RPMI7951 (cell line): ENCODE data around the gene HSPBAP1. TPM values are rescaled to one million over a fixed set of nuclear protein-coding genes. Genes with fewer than 3 reads are reported as not detected.
"Not testable (repeated sequence)": the region's sequence is repeated elsewhere in the genome, so short reads cannot be mapped to it uniquely, and the experiment has no call there.

ENCODE experiments used
- DNase-seq: peaks from one replicate; pipeline ENCODE4 v3.0.0-alpha.2; 2012; ENCODE audit warnings: low read depth
- total RNA-seq: library from RNA; depleted of rRNA; stranded (reverse); fragments of >200 nt; shearing (Covaris generic); gene quantifications from 2 replicates; pipeline ENCODE4 v1.2.3, GENCODE V29; 2014

Gene HSPBAP1
- total RNA-seq, 1 experiment from 2014 or later = 6.2 TPM

GRCh38 chr3:122739172-122739571, 54.5 kb downstream of the HSPBAP1 start:
- no peak for DNase-seq

DNA sequence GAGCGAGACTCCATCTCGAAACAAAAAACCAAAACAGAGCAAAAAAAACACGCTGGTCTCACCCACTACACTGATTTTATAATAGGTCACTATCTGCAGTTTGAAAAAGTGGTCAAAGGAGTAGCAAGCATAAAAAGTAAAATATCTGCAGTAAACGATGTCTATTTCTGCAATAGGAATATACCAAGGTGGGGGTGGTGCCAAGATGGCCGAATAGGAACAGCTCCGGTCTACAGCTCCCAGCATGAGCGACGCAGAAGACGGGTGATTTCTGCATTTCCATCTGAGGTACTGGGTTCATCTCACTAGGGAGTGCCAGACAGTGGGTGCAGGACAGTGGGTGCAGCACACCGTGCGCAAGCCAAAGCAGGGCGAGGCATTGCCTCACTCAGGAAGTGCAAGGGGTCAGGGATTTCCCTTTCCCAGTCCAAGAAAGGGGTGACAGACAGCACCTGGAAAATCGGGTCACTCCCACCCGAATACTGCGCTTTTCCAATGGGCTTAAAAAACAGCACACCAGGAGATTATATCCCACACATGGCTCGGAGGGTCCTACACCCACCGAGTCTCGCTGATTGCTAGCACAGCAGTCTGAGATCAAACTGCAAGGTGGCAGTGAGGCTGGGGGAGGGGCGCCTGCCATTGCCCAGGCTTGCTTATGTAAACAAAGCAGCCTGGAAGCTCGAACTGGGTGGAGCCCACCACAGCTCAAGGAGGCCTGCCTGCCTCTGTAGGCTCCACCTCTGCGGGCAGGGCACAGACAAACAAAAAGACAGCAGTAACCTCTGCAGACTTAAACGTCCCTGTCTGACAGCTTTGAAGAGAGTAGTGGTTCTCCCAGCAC, 60.7 kb downstream of the HSPBAP1 start:
- not testable (repeated sequence) for DNase-seq

DNA sequence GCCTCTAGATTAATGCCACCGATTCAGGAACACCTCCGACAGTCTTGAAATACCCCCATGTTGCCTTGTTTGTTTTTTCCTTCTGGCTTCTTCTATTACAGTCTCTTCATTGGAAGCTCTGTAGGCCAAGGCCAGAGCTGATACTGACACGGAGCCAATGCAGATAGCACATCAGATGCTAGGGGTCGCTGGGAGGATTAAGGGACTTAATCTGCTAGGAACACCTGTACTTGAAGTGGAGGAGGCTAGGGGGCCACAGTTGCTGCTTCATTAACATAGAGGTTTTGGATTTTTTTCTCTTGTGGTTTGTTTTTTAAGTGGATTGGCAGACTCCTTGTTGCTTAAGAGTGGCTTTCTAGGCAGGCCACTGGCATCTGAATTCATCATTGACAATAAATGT, 63.4 kb downstream of the HSPBAP1 start:
- no peak for DNase-seq

- DNase-seq = no peak
Measured at GRCh38 chr3:122728756-122729514, 64.7 kb downstream of the HSPBAP1 start.

GRCh38 chr3:122728186-122728585, 65.4 kb downstream of the HSPBAP1 start:
- no peak for DNase-seq

DNA sequence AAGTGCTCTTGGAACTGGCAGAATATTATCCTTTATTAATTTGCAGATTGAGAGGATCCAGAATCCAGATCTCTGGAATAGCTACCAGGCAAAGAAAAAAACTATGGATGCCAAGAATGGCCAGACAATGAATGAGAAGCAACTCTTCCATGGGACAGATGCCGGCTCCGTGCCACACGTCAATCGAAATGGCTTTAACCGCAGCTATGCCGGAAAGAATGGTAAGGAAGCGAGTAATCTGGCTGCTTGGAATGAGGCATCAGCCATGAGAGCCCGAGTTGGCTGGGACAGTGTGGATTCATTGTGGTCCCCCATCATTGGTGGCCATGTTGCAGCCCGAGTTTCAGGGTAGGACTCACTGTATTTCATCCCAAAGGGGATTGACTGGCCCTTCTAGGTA, 65.9 kb downstream of the HSPBAP1 start:
- no peak for DNase-seq

DNA sequence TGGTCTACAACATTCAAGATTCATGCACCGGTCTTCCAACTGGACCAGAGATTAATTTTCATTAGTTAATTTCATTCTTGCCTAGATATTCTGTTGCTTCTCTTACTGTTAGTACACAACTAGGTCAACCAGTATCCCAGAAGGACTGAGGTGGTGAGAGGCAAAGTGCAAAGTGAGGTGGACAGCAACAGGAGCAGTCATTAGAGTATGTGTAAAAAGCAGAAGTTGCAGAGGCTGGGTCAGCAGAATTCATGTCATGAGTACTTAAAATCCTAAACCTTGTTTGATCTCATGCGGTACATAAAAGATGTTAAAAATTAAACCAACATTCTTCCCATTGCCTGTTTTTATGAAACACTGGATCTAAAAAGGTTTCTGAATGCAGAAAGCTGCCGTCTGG, 66.3 kb downstream of the HSPBAP1 start:
- no peak for DNase-seq

- no peak for DNase-seq
Measured at GRCh38 chr3:122725106-122725505, 68.5 kb downstream of the HSPBAP1 start.

- DNase-seq = no peak
Measured at GRCh38 chr3:122719273-122719921, 74.2 kb downstream of the HSPBAP1 start.

DNA sequence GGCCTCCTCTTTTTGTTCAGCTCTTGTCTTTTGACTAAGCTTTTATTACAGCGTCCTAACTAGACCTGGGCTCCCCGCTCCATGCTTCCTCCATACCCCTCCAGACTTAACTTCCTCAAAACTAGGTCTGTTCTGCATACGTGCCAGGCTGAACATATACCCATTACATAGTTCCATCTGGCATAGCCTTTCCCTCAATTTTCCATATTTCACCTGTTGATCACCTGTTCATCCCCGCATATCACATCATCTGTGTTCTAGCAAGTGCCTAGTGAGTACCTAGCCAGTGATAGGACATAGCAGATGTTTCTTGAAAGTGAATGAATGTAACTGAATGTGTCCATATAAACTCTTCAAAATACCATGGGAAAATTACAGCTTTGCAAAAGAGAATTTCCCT, 77.0 kb downstream of the HSPBAP1 start:
- DNase-seq = no peak

GRCh38 chr3:122714273-122714672, 79.4 kb downstream of the HSPBAP1 start:
- peak; percentile 46 for DNase-seq

DNA sequence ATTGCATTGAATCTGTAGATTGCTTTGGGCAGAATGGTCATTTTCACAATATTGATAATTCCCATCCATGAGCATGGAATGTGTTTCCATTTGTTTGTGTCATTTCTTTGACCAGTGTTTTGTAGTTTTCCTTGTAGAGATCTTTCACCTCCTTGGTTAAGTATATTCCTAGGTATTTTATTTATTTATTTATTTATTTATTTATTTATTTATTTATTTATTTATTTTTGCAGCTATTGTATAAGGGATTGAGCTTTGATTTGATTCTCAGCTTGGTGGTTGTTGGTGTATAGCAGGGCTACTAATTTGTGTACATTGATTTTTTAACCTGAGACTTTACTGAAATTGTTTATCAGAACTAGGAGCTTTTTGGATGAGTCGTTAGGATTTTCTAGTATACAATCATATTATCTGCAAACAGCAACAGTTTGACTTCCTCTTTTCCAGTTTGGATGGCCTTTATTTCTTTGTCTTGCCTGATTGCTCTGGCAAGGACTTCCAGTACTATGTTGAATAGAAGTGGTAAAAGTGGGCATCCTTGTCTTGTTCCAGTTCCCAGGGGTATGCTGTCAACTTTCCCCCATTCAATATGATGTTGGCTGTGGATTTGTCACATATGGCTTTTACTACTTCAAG, 82.9 kb downstream of the HSPBAP1 start:
- DNase-seq = not testable (repeated sequence)

DNA sequence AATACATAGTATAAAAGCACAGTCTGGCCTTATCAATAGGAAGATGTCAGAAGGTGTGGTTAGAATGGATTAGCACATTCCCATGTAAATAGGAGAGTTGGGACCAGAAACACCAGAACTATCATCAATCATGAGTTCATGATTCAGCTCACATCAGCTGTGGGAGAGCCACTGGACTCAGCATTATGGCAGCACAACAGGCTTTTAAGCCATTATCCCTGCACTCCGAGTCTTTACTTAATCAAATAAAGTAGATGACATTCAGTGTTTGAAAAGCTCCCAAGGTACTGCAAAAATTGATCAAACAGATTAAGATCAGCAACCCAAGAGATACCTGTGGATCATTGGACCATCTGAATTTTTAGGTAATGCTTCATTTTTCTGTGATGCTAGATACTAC, 88.3 kb downstream of the HSPBAP1 start:
- DNase-seq = no peak

GRCh38 chr3:122700193-122700592, 93.4 kb downstream of the HSPBAP1 start:
- DNase-seq = no peak

- DNase-seq = peak; percentile 40
Measured at GRCh38 chr3:122697952-122698620, 95.5 kb downstream of the HSPBAP1 start.

- no peak for DNase-seq
Measured at GRCh38 chr3:122695927-122696561, 97.6 kb downstream of the HSPBAP1 start.

- no peak for DNase-seq
Measured at GRCh38 chr3:122694966-122695365, 98.7 kb downstream of the HSPBAP1 start.

DNA sequence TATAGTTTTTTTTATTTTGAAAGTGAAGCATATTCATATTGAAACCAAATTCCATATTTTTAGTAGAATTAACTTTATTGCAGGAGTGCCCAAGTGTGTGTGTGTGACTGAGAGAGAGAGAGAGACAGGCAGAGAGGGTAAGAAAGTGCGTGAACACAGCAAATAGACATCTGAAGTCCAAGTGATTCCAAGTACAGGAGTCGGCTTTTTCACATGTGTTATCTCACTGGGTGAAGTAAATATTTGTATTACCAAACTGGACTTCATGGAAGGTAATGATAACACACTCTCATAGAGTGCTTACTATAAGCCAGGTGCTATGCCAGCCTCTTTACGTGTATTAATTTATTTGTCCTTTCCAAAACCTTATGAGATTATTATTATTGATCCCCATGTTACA, 101.0 kb downstream of the HSPBAP1 start:
- DNase-seq = no peak

DNA sequence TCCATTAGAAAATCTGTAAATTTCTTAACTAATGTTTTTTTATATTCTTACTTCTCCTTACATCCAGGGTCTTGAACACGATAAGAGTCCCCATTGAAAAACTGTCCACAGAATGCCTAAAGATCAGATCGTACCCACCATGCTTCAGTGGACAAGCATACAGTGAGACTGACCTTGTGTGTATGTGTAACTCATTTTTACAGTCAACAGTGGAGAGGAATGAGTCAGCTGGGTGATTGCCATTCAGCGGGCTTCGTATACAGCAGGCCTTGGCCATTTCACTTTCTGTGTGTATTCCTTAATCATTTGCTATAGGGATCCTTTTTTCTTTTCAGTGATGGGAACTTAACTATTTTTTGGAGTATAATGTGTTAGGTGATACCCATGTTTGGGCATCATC, 102.4 kb downstream of the HSPBAP1 start:
- peak; percentile 83 for DNase-seq

- DNase-seq = no peak
Measured at GRCh38 chr3:122690096-122690495, 103.5 kb downstream of the HSPBAP1 start.
